A204.1 (cell line): Measurements from ENCODE around the gene MAP3K6.
"Not testable (repeated sequence)": the region's sequence is repeated elsewhere in the genome, so short reads cannot be mapped to it uniquely, and the experiment has no call there.

Experiments used
- FAIRE-seq: peaks from 2 replicates; lab custom pipeline; 2012; peaks lifted over from hg19 to GRCh38; lab: Jason Lieb, UNC

The MAP3K6 gene, protein sequence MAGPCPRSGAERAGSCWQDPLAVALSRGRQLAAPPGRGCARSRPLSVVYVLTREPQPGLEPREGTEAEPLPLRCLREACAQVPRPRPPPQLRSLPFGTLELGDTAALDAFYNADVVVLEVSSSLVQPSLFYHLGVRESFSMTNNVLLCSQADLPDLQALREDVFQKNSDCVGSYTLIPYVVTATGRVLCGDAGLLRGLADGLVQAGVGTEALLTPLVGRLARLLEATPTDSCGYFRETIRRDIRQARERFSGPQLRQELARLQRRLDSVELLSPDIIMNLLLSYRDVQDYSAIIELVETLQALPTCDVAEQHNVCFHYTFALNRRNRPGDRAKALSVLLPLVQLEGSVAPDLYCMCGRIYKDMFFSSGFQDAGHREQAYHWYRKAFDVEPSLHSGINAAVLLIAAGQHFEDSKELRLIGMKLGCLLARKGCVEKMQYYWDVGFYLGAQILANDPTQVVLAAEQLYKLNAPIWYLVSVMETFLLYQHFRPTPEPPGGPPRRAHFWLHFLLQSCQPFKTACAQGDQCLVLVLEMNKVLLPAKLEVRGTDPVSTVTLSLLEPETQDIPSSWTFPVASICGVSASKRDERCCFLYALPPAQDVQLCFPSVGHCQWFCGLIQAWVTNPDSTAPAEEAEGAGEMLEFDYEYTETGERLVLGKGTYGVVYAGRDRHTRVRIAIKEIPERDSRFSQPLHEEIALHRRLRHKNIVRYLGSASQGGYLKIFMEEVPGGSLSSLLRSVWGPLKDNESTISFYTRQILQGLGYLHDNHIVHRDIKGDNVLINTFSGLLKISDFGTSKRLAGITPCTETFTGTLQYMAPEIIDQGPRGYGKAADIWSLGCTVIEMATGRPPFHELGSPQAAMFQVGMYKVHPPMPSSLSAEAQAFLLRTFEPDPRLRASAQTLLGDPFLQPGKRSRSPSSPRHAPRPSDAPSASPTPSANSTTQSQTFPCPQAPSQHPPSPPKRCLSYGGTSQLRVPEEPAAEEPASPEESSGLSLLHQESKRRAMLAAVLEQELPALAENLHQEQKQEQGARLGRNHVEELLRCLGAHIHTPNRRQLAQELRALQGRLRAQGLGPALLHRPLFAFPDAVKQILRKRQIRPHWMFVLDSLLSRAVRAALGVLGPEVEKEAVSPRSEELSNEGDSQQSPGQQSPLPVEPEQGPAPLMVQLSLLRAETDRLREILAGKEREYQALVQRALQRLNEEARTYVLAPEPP (N-terminal part only)

DNA sequence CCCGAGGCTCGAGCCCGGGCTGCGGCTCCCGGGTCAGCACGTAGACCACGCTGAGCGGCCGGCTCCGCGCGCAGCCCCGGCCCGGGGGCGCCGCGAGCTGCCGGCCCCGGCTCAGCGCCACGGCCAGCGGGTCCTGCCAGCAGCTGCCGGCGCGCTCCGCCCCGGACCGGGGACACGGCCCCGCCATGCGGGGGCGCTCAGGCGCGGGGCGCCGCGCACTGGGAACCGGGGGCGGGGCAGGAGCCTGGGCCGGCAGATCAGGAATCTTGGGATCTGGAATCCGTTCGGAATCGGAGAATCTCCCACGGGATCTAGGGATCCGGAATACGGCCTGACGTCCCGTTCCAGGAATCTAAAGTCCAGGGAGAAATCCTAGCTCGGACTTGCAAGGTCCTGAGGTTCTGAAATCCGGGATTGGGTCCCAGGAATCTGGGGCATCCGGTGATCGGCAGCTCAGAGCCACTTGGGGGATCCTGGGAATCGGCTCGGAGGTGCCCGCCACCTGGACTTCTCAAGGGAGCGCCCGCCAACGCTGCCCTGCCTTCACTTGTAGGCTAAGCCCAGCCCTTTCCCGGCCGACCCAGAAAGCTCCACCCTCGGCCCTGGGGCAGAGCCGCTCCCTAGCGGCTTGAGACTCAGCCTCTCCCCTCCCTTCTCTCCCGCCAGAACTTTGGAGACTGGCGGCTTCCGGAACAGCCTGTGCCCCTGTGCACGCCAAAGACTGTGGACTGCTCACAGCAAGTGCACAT is at the start of gene MAP3K6:
Gene MAP3K6, minus strand, starts transcription at position 551 of the 749 bp plus-strand sequence. Its CDS starts 364 bp downstream, at position 187.
- FAIRE-seq, result no peak

DNA sequence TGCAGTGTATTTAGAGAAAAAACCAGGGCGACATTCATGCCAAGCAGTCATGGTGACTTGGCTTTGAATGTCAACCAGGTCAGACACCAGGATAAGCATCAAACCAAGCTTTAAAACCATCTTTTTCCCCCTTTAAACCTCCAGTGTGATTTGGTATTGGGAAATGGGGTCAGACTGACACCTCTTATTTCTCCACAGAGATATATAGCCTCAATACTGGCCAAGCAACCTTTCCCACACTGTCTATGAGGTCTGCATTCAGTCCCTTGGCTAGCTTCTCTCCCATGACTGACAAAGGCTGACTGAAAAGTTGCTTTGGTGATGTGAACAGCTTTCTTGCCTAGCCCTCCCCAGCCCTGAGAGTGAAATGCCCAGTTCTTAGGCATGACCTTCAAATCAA is 47.3 kb upstream of the MAP3K6 start:
- FAIRE-seq, result no peak

DNA sequence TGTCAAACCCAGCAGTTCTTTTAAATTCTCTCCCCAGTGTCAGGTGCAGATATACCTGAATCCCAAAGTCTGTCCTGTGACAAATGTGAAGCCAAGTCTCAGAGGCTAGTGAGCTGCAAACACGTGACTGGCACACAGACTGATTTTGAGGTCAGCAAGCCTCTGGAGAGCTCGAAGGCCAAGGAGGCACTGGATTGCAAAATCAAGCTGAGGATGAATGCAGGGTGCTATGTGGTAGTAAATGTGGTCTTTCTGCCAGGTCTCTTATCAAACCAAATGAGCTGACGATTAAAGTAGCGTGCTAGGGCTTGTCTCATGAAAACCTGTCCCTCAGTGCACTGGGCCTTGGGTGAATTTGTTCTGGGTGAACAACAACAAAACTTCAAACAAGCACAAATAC is 46.2 kb upstream of the MAP3K6 start:
- no peak for FAIRE-seq

DNA sequence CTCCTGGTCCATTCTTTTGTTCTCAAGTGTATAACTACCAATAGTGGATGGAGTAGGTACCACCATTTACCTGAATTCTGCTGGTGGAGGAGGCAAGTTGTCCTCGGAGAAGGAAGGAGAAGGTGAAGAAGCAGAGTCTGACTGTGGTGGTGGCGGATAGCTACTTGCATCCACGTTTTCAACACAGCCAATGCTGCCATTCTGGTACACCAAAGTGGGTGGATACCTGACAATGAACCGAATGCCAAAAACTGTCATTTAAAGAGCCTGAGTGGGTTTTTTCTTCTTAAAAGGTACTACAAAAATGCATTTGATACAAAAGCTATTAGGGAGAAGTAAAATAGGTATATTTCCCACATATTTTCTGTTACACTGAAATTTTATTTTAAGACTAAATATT is 45.7 kb upstream of the MAP3K6 start:
- no peak for FAIRE-seq

DNA sequence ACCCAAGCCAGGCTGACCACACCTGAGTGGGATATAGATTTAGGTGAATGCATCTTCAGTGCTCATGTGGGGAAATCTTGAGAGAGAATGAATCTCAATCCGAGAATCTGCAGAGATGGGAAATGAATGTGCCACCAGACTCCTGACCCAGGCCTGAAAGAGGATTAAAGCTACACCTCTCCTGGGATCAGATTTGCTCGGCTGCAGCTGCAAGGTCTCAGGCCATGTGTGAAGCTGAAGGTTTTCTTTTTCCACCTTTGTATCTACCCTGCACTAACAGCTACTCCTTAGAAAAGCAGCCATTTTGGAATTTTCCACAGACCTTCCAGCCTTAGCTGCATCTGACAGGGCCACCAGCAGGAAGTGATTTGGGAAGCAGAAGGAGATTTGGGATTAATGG is 43.9 kb upstream of the MAP3K6 start:
- FAIRE-seq, result no peak

DNA sequence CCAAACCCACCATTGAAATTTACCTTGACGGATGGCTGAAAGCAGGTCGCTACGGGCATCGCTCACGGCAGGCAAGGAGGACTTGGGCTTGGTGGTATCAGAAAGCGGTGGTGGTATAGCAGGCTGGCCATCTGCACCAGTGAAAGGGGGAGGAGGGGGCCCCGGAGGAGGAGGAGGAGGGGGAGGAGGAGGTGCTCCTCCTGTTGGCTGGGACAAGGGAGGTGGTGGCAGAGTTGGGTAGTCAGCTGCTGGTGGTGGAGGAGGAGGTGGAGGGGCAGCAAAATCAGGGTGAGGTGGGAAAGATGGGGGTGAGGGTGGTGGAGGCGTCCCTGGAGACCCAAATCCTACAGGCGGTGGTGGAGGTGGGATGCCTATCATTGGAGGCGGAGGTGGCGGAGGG is 42.9 kb upstream of the MAP3K6 start:
- FAIRE-seq, result no peak

DNA sequence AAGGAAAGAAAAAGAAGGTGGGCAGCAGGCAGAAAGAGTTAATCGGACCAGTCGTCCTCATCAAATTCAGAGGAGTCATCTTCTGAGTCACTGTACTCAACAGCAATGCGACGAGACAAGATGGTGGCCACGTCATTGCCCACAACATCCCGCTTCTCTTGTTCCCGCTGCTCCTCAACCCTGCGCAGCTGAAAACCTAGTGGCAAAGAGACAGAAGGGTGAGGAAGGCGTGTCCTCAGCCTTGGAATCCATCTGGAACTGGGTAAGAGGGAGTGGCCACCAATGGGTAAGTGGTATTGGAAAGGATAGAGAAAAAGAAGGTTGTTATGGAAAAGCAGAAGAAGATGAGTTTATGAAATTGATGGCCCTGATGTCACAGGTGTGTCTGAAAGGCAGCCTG is 41.4 kb upstream of the MAP3K6 start:
- FAIRE-seq, result no peak

DNA sequence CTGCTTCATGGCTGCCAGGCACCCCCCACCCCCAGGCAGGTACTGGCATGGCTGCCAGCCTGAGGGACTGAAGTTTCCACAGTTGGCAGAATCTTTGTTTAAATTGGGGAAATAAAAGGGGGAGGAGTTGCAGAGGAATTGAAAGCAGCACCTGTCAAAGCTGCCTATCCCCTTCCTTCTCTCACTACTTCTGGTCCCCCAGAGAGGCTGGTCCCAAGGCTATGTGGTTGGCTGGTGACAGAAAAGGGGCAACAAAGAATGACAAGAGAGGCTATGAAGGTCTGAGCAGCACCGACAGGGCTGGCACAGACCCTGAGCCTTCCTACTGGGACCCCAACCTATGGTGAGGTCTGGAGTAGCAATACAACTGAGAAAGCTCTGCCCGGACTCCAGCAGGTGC is 40.0 kb upstream of the MAP3K6 start:
- not testable (repeated sequence) for FAIRE-seq

DNA sequence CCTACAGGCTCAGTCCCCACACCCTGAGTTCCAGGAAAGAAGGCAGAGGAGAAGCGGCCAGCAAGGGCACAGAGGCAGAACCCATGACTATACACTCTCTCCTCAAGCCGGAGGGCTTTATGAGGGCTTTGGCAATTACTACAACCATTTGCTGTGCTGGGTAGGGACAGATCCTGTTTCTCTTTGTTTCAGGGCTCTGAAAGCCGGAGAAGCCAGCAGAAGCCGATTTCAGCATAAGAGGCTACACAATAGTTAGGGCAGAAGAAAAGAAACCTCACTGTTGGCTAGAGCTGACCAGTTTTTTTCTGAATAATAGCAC is 39.6 kb upstream of the MAP3K6 start:
- FAIRE-seq, result no peak

DNA sequence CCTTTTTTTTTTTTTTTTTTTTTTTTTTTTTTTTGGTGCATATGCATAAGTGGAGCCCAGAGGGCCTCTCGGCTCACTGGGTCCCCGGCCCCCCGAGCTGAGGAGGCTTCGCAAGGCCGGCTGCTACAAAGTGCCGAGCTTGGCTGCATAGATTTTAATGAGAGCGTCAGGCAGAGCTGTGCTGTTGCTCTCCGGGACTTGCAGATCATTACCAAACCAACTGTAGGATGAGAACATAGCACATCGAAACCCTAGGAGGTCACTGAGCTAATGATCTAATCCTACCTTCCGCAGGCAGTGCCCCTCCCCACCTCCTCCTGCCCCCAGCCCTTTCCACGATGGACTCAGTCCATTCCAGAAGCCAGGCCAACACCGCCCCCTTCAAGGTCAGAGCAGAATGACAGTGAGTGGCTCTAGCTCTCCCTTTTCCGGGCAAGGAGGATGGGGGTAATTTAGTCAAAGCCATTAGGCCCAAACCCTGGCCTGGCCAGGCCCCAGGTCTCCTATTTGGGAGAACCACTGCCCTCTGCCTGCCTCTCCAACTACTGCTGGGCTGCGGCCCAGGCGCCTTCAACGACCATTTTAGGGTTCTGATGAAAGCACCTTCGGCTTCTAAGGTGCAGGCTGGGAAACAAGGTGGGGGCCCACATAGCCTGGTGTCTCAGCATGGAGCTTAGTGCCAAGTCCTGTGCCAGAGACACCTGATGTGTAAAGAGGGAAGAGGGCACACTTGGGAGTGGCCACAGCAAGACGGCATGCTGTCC is 39.0 kb upstream of the MAP3K6 start:
- FAIRE-seq, result not testable (repeated sequence)

DNA sequence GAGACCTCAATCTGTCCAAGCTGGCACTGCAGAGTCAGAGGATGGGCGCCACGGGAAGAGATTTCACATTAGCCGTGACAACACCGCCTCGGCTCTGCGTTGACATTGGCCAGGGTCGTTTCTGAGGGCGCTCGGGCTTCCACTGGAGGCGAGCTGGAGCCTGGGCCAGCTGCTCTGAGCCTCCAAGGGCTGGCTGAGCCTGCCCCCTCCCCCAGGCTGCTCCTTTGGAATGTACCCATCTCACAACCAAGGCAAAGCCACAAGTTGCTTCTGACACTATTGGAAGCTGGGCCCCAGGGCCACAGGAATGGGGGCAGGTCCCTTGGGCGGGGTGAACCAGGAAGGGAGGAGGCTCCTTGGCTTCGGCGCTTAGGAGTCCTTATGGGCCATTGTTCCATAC is 38.3 kb upstream of the MAP3K6 start:
- no peak for FAIRE-seq

DNA sequence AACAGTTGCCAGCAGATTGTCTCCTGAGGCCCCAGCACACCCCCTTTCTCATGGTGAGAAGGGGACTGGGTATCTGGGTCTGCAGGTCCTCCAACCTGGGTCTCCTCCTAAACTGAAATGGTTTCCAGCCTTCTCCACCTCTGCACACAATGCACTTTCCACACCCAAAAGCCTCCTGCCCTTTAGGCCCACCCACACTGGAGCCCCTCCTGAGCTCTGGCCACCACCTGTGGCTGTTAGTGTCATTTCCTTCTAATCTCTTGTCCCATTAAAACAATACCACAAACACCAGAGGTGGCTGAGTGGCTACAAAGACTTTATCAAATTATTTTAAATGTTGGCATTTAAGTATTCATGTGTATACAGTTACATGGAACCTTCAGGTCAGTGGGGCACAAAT is 37.2 kb upstream of the MAP3K6 start:
- FAIRE-seq, result no peak

DNA sequence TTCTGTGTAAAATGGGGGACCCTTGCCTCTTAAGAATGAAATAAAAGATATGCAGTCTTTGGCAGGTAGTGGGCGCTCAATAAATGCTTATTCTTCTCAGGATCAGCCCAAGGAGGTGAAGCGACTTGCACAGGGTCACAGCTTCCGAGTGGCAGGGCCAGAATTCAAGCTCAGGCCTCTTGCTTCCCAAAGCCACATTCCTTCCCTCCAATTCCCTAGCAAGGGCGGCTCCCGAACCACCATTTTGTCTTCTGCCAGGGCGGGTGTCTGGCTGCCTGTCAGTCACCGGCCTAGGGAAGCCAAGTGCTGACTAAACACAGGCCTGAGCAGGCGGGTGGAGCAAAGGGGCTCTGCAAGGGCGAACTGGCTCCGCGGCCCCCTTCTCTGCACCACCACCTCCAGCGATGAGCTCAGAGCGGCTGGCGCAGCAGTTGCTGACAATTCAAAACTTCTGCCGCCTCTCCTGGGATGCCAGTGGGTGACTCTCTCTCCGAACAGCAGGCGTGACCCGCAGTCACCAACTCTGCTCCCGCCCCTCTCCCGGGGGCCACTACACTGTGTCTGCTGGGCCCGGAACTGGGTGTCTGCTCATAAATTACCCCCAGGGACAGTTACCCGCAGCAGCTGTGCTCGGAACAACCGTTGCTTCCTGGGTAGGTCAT is 36.4 kb upstream of the MAP3K6 start:
- FAIRE-seq, result no peak

DNA sequence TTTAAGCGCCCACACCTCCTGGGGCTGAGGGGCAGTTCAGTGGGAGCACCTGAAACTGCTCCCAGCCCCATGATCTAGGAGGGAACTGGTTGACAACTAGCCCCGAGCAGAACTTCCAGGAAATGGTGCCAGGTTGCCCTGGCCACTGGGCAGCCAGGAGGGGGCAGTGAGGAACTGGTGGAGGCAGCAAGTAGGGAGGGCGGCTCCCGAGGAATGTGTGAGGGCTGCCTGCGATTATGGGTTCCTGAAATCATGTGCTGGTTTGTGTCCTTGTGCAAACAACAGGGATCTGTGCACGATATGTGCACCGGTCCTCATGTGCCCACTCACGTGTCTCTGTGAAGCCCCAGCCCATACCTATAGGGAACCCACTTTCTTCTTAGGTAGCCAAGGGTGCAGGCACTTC is 35.6 kb upstream of the MAP3K6 start:
- no peak for FAIRE-seq

DNA sequence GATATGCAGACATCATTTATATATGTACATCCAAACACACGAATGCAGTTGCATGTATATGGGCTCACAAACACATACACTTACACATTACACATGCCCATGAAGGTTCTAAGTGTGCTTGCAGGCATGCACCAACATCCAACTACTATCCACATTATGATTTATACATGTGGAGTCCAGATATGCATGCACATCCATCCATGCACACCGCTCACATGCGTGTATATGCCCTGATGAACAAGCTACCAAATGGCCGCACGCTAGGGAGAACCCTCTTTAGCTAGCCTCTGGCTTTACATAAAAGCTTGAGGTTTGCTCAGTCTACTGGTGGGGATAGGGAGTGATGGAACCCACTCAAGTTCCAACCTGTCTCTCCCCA is 34.2 kb upstream of the MAP3K6 start:
- FAIRE-seq, result no peak

DNA sequence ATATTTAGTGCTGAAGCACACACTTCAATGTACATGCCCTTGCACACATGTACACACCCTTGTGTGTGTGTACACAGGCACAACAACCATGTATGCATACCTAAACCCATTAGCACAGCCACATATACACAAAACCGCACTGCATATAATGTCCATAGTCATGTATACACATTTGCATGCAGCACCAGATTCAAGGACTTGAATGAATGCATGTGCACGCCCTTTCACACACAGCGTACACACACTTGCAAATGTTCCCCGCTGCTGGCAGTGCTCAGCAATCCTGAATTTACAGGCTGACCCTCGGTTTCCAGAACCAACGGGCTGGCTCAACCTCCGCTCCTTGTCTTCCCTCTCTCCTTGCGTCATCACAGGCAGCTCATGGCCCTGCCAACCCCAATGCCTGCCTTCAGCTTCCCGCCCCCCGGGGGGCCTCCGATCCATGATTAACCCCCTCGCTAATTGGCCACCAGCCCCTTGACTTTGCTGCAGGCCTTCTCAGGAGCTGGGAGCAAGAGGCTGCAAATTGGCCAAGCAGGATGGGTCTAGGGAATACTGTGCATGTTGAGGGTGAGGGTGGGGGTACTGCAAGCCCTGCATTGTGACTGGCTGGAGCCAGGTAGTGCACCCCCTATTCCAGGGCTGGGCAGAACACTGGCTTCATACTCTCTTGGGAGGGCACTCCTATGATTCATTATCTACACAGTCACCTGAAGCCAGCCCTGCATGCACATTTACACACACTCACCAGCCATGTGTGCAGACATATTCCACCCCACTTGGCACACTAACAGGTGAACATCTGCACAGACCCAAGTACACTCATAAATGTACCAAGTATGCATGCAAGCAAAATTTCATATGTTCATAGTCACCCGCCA is 33.6 kb upstream of the MAP3K6 start:
- no peak for FAIRE-seq

DNA sequence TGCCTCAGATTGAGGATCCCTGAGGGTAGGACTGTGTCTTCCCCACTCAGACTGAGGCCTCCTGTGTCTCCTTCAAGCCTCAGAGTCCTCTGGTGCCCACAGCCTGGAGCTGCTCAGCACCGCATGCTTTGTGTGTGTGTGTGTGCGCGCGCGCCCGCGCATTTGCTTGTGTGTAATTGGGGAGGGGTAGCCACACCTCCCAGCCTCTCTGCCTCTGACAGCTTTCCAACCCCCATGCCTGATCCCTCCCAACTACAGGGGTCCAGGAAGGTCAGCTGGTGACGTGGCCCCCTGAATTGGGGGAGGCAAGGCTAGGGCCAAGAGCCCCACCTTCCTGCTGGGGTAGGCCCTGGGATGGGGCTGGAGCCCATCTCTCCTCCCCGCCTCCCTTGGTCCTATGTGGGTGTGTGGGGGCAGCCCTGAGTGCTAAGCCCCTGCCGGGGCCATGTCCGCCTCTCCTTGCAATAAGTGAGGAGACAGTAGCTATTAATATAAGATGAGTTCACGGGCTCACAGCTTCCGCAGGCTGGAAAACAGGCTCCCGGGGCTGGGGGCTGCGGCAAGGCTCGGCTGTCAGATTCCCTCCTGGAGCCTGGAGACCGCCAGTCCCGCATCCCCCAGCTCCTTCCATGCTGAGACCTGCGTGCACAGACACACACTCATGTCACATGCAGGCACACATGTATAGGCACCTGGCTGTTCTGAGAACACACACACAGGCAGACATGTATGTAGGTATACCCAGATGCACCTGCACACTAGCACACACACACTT is 32.7 kb upstream of the MAP3K6 start:
- no peak for FAIRE-seq

DNA sequence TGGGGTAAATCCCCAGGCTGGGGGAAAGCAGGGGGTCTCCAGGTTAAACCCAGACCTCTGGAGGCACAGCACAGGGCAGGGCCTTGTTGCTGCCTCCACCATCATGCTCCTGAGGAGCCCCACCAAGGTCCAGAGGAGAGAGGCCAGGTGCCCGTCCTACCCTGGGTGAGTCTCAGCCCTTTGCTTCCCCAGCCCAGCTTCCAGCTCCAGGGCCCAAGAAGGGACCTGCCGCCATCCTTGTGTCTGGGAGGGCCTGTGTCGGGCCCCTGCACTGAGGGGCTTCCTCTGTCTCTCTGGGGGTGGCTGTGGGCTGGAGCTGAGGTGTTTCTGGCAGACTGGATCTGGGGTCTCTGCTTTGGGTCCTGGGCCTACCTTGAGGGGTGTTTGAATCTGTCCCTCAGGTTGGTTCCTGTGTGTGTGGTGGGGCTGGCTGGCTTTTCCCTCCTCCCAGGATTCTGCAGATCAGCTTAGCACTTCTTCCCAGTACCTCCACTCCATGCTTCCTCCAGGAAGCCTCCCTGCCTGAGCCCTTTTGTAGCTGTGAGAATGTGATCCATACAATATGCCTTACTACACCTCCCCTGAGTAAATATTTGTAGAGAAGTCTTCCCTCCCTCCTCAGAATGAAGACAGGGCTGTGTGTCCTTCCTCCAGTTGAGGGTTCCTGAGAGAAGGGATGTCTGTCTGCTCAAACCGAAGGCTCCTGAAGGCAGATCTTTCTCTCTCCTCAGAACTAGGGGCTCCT is 31.8 kb upstream of the MAP3K6 start:
- no peak for FAIRE-seq
